Measurements from ENCODE around the gene FAM107B.

FAM107B gene

DNA sequence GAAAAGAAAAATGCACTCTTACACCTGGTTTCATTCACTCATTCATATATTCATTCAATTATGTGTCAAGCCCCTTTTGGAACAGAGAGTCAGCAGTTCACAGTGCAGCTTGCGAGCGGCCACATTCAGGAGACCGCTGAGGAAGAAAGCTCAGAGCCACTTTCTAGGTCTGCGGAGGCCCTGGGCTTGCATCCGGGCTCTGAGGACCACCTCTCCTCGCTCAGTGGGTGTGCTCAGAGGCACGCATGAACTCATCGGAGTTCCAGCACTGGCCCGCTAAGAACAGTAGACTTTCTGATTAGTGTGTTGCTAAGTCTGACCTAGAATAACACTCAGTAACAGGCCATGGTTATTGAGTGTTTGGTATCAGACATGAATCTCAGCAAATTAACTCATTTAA is 1.8 kb upstream of the FAM107B start:
- no peak for DNase-seq (ENCODE audit: low read depth)

DNA sequence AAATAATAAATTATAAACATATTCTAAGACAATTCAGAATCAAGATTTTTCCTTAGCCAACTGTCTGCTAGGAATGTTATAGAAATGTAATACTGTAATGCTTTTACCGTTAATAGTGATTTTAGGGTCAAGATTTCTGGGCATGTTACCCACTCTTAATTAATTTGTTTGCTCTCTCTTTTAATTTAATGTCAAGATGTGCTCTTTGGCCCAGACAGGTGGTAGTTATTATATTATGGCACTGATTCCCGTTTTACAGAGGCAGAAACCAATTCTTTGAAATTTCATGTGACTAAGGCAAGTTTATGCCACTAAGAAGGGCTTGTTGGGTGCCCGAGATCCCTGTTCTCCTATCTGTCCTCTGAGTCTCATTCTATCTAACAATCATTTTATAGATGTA is 959 bp upstream of the FAM107B start:
- no peak for DNase-seq (ENCODE audit: low read depth)

DNA sequence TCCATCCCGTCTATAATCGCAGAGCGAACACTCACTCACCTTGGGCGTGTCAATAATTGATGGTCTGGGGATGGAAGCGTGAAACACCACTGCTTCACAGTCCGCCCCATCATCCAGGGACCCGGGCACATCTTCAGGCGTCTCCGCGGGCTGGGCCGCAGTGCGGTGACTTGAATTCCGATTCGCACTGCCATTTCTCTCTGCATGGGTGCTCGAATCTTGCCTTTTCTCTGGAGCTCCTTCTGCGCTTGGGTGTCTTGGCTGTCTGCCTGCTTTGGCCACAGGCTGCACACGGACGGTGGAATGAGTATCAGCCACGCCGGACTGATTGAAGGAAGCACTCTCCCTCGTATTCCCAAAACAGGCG is 500 bp downstream of the FAM107B start:
- DNase-seq (ENCODE audit: low read depth), result no peak

DNA sequence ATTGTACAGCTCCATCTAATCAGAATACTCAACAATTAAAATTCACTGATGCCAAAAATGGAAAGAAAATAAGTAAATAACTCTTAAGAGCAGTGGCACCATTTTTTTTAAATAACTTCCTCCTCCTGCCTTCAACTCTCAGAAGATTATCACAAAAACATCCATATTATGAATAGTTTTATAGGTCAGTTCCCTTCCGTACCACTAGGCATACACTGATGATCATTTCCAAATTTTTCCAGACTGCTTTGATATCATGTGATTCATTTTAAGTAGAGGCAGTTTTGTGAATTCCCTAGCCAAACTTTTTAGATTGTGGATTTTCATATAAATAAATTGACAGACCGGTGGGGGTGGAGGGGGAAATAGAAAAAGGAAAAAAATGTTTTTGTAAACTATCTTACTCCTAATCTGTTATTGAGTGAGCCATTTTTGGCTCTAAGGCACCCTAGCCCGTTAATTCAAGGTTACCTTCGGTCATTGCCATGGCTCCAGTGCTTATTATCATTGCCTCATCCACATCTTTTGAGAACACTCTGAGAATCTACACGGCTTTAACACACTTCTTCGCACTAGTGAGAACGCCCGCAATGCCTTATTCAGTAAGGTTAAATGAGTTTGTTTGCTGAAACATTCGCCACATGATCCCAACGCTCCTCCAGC is 1.0 kb downstream of the FAM107B start:
- DNase-seq (ENCODE audit: low read depth), result no peak

DNA sequence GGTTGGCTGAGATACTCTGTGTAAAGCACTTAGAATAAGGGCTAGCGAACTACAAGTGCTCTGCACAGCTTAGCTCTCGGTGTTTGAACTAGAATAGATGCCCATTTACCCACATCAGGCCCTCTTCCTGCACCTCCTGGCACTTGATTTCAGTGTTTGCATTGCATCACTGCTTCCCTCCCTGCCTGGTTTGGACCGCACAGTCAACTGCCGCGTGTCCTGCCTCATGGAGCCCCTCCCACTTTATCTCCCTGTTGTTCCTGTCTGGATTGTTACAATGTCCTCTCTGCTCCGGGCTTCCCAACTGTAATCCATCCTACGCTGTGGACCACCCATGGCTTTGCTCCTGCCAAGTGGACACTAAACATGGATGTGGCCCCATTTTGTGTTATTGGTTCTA is 2.3 kb downstream of the FAM107B start:
- DNase-seq (ENCODE audit: low read depth), result no peak

DNA sequence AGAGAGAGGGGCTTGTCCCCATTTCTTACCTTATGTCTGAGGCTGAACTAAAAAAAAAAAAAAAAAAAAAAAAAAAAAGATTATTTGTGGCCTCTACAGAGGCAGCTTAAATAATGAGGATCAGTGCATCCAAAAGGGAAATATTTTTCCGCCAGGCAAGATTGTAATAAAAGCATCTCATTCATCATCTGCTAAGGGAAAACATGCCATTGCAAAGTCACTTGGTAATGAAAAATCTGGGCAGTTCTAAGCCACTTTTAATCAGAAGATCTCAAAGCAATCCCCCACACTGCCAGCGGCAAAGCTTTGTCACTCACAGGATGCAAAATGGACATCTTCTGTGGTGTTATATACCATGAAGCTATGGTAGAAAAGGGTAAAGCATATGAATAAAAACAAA is 3.8 kb downstream of the FAM107B start:
- DNase-seq (ENCODE audit: low read depth), result no peak

DNA sequence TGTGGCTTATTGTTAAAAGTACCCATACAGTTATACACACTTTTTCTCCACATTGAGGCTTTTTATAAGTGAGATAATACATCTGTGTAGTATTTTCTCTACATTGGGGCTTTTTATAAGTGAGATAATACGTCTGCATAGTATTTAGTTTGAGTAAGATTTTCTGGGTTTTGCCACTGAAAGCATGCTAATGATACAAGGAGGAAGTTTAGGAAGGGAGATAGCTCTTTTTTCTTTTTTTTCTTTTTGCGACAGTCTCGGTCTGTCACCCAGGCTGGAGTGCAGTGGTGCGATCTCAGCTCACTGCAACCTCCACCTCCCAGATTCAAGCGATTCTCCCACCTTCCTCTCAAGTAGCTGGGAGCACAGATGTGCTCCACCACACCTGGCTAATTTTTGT is 13.3 kb downstream of the FAM107B start:
- no peak for DNase-seq (ENCODE audit: low read depth)

DNA sequence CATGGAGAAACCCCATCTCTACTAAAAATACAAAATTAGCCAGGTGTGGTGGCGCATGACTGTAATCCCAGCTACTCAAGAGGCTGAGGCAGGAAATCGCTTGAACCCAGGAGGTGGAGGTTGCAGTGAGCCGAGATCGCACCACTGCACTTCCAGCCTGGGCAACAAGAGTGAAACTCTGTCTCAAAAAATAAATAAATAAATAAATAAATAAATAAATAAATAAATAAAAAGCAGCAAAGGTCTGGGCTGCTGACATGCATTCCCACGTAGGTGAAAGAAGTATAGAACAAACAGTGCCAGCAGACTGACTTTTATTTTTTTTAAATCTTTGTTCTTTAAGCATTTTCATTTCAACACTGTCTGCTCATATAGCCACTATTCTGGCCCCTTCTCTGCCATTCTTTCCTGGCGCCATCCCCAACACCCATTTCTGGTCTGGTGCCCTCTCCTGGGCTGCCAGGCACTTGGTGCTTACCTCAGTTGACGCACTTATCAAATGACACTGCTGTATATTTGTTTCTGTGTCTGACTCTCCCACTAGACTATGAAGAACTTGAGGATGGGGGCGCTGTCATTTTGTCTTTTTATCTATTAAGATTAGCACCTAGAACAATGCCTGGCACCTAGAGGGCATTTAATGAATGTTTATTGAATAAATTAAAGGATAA is 15.6 kb downstream of the FAM107B start:
- DNase-seq (ENCODE audit: low read depth), result no peak

DNA sequence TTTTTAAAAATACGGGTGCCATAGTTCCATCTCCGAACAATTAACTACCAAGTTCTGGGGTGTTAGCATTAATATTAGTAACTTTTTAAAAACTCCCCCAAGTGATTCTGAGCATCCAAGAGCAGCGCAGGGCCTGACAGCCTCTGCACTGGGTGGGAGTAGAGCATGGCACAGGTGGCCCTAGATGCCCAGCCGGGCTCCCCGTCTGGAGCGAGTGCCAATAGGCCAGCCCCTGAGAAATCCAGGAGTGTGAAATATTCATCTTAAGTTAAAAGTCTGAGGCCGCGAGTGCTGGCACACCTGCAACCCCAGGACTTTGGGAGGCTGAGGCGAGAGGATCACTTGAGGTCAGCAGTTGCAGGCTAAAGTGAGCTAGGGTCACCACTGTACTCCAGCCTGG is 16.2 kb downstream of the FAM107B start:
- no peak for DNase-seq (ENCODE audit: low read depth)

DNA sequence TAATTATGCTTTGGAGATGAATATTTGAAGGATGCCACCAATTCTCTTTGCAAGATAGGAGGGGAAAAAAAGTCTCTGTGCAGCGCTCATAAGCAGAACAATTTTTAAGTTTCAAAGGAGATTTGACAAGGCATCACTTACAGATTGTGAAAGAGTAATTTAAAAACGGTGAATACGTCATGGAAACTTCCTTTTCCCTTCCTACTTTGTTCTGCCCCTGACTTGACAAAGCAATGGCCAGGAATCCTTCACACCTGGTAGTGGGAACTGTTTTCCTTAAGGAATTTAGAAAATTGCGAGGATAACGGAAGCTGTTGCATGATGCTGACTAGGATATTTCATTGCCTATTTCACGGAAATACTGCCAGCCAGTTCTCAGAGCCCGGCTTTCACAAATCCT is 16.7 kb downstream of the FAM107B start:
- no peak for DNase-seq (ENCODE audit: low read depth)

DNA sequence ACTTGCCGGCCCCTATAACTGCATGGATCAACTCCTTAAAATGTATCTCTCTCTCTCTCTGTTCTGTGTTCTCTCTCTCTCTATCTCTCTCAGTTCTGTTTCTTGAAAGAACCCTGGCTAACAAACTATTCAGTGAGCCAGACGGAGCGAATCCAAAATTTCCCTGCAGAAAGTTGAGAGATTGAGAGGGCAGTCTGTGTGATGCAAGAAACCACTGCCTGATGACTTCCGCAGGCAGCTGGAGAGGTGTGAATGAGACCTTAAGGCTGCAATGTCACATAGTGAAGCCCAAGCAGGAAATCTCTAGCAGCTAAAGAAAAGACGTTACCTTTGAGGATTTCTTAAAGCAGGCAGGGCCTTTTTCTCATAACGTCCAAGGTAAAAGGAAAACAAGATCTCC is 17.3 kb downstream of the FAM107B start:
- no peak for DNase-seq (ENCODE audit: low read depth)

DNA sequence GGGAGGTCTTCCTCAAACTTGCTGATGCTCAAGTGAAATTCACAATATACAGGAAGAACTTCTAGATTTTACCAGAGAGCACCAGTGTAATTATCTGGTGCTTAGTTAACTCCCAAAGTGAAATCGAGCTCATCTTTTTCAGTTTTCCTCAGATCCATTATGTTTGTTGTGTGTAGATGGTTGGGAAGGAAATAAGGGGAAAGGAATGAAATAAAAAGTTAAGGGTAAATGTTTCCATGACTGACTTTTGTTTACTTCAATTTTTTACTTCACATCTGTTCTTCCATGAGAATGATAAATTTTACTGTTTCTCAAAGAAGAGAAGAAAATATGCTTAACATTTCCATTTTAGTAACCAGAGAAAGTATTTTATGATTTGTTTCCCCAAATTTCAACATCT is 21.3 kb downstream of the FAM107B start:
- no peak for DNase-seq (ENCODE audit: low read depth)

DNA sequence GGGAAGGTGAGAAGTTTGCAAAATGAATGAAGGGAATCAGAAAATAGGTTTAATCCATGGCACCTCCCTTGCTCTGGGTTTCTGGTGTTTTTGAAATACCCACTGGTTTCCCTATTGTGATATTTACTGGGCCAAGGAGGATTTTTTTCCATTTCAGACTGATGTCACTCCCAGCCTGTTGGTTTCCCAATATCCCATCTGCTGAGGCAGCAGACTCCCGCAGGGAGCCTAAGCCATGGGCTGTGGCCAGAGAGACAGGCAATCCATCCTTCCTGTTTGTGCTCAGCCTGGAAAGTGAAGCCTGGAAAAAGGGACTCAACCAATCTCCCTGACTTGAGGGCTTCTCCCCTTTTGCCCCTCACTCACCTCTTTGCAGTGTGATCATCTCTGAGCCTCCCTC is 22.8 kb downstream of the FAM107B start:
- no peak for DNase-seq (ENCODE audit: low read depth)

DNA sequence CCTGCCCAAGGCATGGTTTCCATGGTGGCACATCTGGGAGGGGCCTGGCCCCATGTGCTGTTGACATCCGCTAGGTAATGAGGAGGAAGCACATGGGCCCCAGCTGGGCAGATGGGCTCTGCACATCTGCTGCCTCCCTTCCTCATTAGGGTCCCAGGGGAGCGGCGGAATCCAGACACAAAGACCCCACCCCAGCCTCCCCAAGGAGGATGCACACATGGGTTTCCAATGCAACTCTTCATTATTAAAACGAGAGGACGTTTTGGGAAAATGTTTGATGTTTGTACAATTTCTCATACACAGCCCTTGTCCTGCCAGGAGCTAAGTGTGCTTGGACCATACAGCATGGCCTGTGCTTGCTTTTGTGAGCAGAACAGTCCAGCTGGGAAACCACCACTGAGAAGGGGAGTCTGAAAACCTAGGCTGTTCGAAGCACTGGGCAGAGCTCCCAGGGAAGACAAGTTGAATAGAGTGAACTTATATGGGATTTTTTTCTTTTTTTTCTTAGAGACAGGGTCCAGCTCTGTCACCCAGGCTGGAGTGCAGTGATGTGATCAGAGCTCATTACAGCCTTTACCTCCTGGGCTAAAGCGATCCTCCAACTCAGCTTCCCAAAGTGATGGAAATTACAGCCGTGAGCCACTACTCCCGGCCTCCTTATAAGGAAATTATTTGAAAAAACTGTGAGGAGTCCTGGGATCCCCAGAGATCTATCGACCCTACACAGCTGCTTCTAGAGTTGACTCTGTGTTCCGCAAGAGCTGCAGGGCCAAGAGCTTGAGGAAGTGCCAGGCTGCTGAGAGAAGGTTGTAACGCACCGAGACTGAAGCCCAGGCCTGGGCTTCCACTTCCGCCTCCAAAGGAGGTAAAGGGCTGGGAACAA is 23.4 kb downstream of the FAM107B start:
- DNase-seq (ENCODE audit: low read depth), result no peak

DNA sequence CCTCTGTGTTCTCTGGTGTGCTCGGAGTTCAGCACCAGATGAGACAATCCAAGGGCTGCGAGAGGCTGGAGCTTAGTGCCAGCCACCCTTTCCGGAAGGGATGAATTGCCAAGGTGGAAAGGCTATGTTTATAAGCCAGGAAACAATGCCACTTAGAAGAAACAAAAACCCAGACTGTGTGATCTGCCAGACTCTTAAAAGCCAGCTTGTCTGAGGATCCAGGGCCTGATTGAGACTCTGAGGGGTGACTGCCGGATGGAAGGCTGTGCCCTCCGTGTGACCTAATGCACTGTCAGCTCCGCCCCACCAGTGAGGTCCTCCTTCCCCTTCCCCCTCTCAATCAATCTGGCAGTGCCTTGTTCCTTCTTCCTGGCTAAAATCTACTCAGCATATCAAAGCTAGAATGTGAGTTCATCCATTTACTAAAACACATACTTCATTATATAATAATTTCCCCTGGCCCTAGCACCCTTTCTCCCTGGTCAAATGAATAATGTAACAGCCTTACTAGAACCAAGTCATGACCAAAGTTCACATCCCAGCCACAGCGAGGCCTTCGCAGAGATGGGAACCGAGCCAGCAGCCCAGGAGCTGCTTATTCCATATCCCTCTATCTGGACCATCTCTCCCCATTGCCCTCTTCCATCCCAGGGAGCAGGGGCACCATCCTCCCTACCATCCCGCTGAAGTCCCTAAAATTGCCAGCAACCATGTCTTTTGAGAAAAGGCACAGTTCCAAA is 25.5 kb downstream of the FAM107B start:
- no peak for DNase-seq (ENCODE audit: low read depth)

DNA sequence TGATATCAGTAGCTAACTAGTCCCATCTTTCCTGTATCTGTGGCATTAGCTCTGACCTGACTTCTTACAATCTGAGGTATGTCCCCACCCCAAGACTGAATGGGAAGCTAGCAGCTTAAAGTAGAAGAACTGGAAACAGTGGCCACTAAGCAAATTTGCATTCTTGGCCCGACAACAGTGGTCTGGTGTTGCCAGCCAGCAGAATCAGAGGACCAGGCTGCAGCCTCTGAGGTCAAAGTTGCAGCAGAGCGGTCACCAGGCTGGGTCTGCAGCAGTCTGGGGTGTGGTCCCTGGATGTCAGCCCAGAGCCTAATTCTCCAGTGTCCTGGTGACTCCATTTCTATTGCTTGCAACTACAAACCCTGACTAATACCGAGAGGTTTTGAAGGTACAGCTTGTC is 26.3 kb downstream of the FAM107B start:
- DNase-seq (ENCODE audit: low read depth), result no peak

DNA sequence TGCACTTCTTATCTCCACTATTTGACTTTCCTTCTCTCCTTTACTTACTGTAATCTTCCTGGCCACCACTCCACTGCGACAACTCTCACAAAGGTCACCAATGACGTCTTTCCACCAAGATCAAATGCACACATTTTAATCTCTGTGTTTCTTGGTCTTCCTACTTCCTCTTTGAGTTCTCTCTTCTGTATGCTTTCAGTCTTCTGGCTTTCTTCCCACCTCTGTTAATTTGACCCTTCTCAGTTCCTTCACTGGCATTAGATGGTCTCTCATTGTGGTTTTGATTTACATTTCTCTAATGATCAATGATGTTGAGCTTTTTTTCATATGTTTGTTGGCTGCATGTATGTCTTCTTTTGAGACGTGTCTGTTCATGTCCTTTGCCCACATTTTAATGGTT is 31.9 kb downstream of the FAM107B start:
- no peak for DNase-seq (ENCODE audit: low read depth)

DNA sequence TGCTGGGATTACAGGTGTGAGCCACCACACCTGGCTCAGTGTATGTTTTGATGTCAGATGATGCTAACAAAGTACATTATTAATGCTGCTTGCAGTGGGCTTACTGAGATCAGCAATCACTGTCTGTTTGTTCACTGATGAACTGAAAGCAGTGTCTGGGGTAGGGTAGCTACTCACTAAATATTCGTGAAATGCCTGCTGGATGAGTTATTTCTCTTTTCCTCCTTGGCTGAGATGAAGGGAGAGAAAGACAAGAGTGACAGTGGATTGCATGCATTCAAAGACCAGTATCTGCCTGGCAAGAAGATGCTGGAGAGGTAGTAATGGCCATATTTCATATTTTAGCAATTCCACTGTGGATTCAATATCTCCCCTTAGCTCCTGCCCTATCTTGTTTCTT is 32.3 kb downstream of the FAM107B start:
- no peak for DNase-seq (ENCODE audit: low read depth)

DNA sequence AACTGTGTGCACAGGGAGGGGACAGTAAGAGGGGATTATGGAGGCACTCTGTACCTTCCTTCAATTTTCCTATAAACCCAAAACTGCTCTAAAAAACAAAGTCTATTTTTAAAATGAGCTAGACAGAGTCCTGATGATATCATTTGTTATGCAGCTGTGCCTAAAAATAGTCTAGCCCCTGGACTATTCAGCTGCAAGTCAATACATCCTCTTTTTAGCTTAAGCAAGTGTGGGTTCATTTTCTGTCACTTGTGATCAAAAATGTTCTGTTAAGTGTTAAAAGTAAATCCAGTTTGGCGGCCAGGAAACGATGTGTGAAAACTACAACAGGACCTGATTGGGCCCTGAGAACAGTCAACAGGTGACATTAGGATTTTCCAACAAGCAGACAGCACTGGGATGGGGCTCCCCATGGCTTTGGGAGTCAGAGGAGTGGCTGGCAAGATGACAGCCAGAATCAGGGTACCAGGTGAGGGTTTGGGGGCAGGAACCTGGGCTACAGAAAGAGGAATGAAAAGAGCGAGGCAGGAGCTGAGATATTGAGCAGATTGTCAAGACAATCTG is 33.9 kb downstream of the FAM107B start:
- DNase-seq (ENCODE audit: low read depth), result no peak

DNA sequence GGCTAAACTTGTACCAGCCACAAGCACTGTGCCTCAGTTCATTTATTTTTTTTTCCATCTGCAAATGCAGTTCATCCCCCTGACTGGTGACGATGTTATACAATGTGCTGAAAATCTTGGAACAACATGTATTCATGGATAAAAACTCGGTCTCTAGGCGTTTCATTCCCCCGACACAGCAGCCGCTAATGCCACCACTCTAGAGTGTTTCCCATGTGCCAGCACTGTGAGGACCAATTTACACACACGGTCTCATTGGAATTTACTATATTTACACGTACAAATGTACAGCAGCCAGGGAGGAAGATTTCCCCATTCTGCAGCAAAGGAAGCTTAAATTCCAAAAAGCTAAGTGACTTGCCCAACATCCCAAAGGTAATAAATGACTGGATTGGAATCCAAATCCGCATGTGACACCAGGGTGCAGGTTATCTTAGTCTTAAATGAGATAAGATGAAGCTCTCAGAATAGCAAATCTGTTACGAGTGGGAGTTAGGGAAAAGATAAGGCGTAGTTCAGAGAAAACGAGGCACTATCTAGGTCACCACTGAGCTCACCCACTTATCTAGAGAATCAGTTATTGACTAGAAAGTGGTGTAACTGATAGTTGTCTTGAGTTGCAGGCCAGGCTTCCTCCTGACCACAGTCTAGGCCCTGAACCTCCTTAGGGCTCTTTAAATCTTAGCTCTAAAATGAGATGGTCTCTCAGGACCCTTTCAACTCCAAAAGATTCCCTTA is 36.7 kb downstream of the FAM107B start:
- no peak for DNase-seq (ENCODE audit: low read depth)

DNA sequence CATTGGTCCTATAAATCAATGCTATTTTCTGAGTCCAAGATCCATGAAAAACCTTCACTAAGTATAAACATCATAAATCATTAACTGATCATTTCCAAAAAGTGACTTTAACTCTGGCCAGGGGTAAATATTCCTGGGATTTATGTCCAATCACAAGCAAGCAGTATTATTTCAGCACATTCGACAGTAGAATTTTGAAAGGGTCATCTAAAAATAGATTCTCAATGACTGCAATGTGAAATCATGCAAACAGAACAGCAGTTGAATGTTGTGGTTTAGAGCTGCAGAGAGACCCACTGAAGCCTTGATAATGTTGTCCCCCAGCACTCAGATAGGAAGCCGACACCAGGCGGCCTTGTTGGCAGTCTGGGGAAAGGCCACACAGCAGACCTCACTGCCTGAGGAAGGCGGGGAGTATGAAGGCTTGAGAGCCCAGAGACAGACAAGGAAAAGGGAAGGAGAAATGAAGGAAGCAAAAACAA is 38.1 kb downstream of the FAM107B start:
- no peak for DNase-seq (ENCODE audit: low read depth)

All from stimulated activated CD8-positive, alpha-beta memory T cell treated with anti-CD3 and anti-CD28 coated beads, Interleukin-15, amount 100 ng/mL, for 1 hour (primary cell).